Peyer's patch (tissue), 4 donors: Measurements from ENCODE around the gene SLC16A9. TPM values are rescaled to one million over a fixed set of nuclear protein-coding genes. Genes with fewer than 3 reads are reported as not detected.

Experiments
- DNase-seq, 3 donors: peaks; one replicate each; pipeline ENCODE4 v3.0.0-alpha.2; 2017 to 2019
- H3K27ac ChIP-seq, 4 donors: fragments of 200-600 bp; sonication (generic); one replicate each; pipeline ENCODE4 v1.5.1; 2016 to 2019
- H3K27me3 ChIP-seq, 2 donors: fragments of 200-600 bp; sonication (generic); one replicate each; pipeline ENCODE4 v1.5.1; 2019
- H3K36me3 ChIP-seq, 3 donors: fragments of 200-600 bp; sonication (generic); one replicate each; pipeline ENCODE4 v1.5.1; 2016 to 2019
- H3K4me1 ChIP-seq, 4 donors: fragments of 200-600 bp; sonication (generic); one replicate each; pipeline ENCODE4 v1.5.1; 2016 to 2019
- H3K4me3 ChIP-seq, 4 donors: fragments of 200-600 bp; sonication (generic); 1 replicate in 3 of 4; 2 replicates in 1 of 4; pipeline ENCODE4 v1.5.1; 2016 to 2019; ENCODE audit warnings: mild to moderate bottlenecking in 1 of 4
- H3K9me3 ChIP-seq, 4 donors: fragments of 200-600 bp; sonication (generic); one replicate each; pipeline ENCODE4 v1.5.1; 2016 to 2019; ENCODE audit warnings: mild to moderate bottlenecking in 1 of 4
- POLR2A ChIP-seq, 2 donors: fragments of 450-650 bp; IDR thresholded peaks; one replicate each; pipeline ENCODE4 v1.5.1; 2017; ENCODE audit warnings: antibody characterized with exemption in 2 of 2, mild to moderate bottlenecking in 2 of 2, moderate library complexity in 2 of 2
- total RNA-seq, 4 donors: library from RNA; depleted of rRNA; stranded (reverse); fragments of >200 nt; gene quantifications; one replicate each; pipeline ENCODE4 v1.1.0, GENCODE V29; 2016
- TF ChIP-seq, protein P1 (sequence below), 6 experiments: fragments of 450-650 bp in 4 of 6; fragments of 200-600 bp in 2 of 6; sonication (generic) in 1 of 6; IDR thresholded peaks; one replicate each; pipeline ENCODE4 v1.5.1; 2017 to 2019; ENCODE audit warnings: antibody characterized with exemption in 6 of 6, mild to moderate bottlenecking in 3 of 6, moderate library complexity in 1 of 6

Gene SLC16A9
- total RNA-seq, 4 donors from 2014 or later: 1.5 to 4.0 (median 2.3) TPM; not detected in 1

DNA sequence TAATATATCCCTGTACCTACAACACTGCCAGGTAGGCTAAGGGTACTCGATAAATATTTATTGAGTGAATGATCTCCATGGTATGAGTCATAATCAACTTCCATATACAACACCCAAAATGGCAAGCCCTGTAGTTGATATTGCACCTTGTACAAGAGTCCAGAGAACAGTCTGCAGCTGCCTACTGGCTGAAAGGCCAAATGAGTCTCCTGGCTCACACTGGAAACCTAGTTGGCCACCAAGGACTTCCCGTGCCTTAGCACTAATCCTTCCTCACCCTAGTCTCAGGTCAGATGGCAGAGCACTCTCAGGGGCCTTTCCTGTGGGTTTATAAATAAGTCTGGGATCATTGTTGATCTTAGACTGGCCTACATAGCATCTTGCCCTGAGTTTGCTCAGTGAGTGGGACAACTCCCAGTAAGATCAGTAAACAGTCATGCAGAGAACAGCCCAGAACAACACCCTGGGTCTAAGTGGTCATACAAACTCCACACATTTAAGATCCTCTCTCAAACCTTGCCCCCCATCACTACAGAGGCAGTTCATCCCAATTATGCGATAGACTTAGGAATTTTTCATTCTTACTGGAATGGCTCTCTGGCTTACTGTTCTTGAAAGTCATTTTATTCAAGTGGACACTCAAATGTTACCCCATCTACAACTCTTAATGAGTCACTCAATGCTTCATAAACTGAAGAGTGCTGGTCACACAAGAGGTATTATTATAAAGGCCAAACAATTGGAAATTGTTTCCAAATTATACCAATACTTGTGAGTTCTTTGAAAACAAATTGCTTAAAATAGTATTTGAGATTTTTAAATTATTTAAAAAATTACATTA lies 14.7 kb upstream of the SLC16A9 start:
- peaks cover 0 to 13% (median 0%) of the 10 kb centered on the region in 4 donors for H3K4me1 ChIP-seq
- no peaks in the 10 kb centered on the region for H3K9me3 ChIP-seq
- no peaks in the 10 kb centered on the region for H3K27me3 ChIP-seq
- peak overlapping the region in 1 of 4 donors; percentile 8 for H3K4me3 ChIP-seq
- H3K27ac ChIP-seq: peak overlapping the region in 3 of 4 donors; percentile 32 to 91 (median 82)
- H3K36me3 ChIP-seq: no peaks in the 10 kb centered on the region
- TF ChIP-seq, protein P1, sequence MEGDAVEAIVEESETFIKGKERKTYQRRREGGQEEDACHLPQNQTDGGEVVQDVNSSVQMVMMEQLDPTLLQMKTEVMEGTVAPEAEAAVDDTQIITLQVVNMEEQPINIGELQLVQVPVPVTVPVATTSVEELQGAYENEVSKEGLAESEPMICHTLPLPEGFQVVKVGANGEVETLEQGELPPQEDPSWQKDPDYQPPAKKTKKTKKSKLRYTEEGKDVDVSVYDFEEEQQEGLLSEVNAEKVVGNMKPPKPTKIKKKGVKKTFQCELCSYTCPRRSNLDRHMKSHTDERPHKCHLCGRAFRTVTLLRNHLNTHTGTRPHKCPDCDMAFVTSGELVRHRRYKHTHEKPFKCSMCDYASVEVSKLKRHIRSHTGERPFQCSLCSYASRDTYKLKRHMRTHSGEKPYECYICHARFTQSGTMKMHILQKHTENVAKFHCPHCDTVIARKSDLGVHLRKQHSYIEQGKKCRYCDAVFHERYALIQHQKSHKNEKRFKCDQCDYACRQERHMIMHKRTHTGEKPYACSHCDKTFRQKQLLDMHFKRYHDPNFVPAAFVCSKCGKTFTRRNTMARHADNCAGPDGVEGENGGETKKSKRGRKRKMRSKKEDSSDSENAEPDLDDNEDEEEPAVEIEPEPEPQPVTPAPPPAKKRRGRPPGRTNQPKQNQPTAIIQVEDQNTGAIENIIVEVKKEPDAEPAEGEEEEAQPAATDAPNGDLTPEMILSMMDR (IDR thresholded peaks at IDR 0.05): peak in 1 of 6 experiments; percentile 9
- TF ChIP-seq POLR2A (IDR thresholded peaks at IDR 0.05): no peak
- peak in 2 of 3 donors; percentile 62 to 76 for DNase-seq

DNA sequence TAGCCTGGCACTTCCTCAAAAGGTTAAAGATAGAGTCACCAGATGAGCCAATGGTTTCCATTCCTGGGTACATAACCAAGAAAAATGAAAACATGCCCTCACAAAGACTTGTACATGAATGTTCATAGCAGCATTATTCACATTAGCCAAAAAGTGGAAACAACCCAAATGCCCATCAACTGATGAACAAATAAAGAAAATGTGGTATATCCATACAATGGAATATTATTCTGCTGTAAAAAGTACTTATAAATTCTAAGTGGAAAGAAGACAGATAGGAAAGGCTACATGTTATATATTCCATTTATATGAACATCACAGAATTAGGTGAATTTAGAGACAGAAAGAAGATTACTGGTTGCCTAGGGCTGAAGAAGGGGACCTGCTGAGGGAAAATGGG lies 10.7 kb upstream of the SLC16A9 start:
- no peak overlapping the region for H3K4me3 ChIP-seq
- H3K36me3 ChIP-seq: no peaks in the 10 kb centered on the region
- TF ChIP-seq, protein P1 (IDR thresholded peaks at IDR 0.05): no peak
- no peak for TF ChIP-seq POLR2A (IDR thresholded peaks at IDR 0.05)
- H3K27ac ChIP-seq: no peak overlapping the region
- H3K27me3 ChIP-seq: no peaks in the 10 kb centered on the region
- H3K9me3 ChIP-seq: no peaks in the 10 kb centered on the region
- peaks cover 0 to 12% (median 0%) of the 10 kb centered on the region in 4 donors for H3K4me1 ChIP-seq
- DNase-seq: no peak

DNA sequence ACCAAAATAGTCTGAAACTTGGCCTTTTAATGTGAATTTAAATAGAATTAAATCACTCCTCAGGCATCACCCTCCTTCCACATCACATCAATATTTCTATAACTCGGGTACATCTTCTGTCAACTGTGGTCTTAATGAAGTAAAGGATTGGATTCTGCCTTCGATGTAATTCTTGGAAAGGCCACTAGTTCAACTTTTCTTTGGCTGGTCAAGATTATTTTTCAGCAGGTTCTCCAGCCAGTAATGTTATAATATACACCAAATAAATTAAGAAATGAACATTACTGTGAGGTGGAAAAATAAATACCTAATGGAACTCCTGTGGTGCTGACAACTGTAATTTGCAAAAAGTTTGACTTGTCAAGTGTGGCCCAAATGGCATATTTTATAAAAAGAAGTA lies 9.7 kb upstream of the SLC16A9 start:
- Histone ChIP-seq H3K4me3 (no peak overlapping the region), H3K9me3 (no peaks in the 10 kb centered on the region), H3K4me1 (peaks cover 0 to 5% (median 0%) of the 10 kb centered on the region in 4 donors), H3K27ac (no peak overlapping the region), H3K27me3 (no peaks in the 10 kb centered on the region), H3K36me3 (no peaks in the 10 kb centered on the region)
- DNase-seq: no peak
- TF ChIP-seq, protein P1 (IDR thresholded peaks at IDR 0.05): peak in 2 of 6 experiments; percentile 5 to 24
- no peak for TF ChIP-seq POLR2A (IDR thresholded peaks at IDR 0.05)

DNA sequence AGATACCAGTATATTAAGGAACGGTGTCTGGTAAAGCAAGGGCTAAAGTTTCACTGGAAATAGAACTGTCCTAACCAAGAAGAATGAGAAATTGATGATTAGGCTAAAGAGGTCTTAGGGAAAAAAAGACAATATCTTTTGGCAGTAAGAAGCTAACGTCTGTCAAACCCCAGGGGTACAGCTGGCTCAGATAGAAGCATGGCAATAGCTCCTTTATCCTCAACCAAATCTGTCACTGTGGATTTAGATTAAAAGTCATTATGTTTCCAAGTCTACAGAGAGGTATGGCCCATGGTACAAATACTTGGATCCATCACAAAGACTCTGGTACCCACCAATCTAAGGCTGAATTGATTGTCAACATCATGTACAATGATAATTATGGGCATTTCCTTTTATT lies 8.6 kb upstream of the SLC16A9 start:
- Histone ChIP-seq H3K27me3 (no peaks in the 10 kb centered on the region), H3K9me3 (no peaks in the 10 kb centered on the region), H3K36me3 (no peaks in the 10 kb centered on the region), H3K27ac (no peak overlapping the region), H3K4me3 (no peak overlapping the region), H3K4me1 (peaks cover 0 to under 1% (median 0%) of the 10 kb centered on the region in 4 donors)
- DNase-seq: no peak
- no peak for TF ChIP-seq POLR2A (IDR thresholded peaks at IDR 0.05)
- TF ChIP-seq, protein P1 (IDR thresholded peaks at IDR 0.05): no peak

DNA sequence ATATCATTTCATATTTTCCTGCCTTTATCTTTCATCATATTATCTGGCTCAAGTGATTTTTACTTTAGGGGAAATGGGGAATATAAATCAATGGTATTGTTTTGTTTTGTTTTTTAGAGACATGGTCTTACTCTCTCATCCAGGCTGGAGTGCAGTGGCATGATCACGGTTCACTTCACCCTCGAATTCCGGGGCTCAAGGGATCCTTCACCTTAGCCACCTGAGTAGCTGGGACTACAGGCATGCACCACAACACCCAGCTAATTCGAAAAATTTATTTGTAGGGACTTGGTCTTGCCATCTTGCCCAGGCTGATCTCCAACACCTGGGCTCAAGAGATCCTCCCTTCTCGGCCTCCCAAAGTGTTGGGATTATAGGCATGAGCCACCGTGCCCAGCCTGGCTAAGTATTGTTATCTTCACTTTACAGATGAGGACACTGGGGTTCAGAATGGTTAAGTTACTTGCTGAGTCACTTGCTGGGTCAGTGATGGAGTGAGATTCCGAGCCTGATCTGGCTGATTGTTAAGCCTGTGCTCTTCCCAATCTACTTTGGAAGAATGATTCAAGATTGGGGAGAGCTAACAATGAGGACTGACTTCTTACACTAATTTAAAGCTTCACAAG lies 3.7 kb upstream of the SLC16A9 start:
- no peak overlapping the region for H3K4me3 ChIP-seq
- H3K27ac ChIP-seq: no peak overlapping the region
- H3K36me3 ChIP-seq: no peaks in the 10 kb centered on the region
- H3K4me1 ChIP-seq: peaks cover 0 to 16% (median 0%) of the 10 kb centered on the region in 4 donors
- no peak for DNase-seq
- no peaks in the 10 kb centered on the region for H3K27me3 ChIP-seq
- no peaks in the 10 kb centered on the region for H3K9me3 ChIP-seq
- TF ChIP-seq, protein P1 (IDR thresholded peaks at IDR 0.05): no peak
- TF ChIP-seq POLR2A (IDR thresholded peaks at IDR 0.05): no peak
